22Rv1 (cell line): ENCODE data around the gene BCHE.

Source experiments
- CTCF ChIP-seq: fragments of 450-650 bp; IDR thresholded peaks from 2 replicates; pipeline ENCODE4 v1.5.1; 2017; ENCODE audit warnings: mild to moderate bottlenecking
- ZFX ChIP-seq: fragments of 450-650 bp; IDR thresholded peaks from 2 replicates; pipeline ENCODE4 v1.6.1; 2017; ENCODE audit warnings: antibody characterized with exemption, borderline replicate concordance

GRCh38 chr3:165770781-165771180 is 66.4 kb downstream of the BCHE start:
- TF ChIP-seq CTCF (no peak), ZFX (no peak)
